KMS-11 (cell line): ENCODE data around the gene MLPH.

Experiments used
- H2AFZ ChIP-seq: fragments of 200-600 bp; sonication (generic); 2 replicates; pipeline ENCODE4 v1.6.1; 2016; ENCODE audit warnings: antibody characterized with exemption, mixed run types, low read depth
- H3K27ac ChIP-seq: fragments of 200-600 bp; sonication (generic); 2 replicates; pipeline ENCODE4 v1.6.1; 2016; ENCODE audit warnings: mild to moderate bottlenecking, mixed run types
- H3K27me3 ChIP-seq: fragments of 200-600 bp; sonication (generic); 2 replicates; pipeline ENCODE4 v1.6.1; 2017; ENCODE audit warnings: mild to moderate bottlenecking, low read depth, mixed run types, moderate library complexity; ENCODE audit not compliant: insufficient read depth
- H3K36me3 ChIP-seq: fragments of 200-600 bp; sonication (generic); 2 replicates; pipeline ENCODE4 v1.6.1; 2017; ENCODE audit warnings: mild to moderate bottlenecking, mixed run types; ENCODE audit not compliant: insufficient read depth
- H3K4me1 ChIP-seq: fragments of 200-600 bp; sonication (generic); 2 replicates; pipeline ENCODE4 v1.6.1; 2016; ENCODE audit warnings: mild to moderate bottlenecking, low read depth, mixed run types; ENCODE audit not compliant: poor library complexity, severe bottlenecking
- H3K4me2 ChIP-seq: fragments of 200-600 bp; sonication (generic); 2 replicates; pipeline ENCODE4 v1.7.0; 2016; ENCODE audit warnings: mild to moderate bottlenecking, mixed run types
- H3K4me3 ChIP-seq: fragments of 200-600 bp; sonication (generic); IDR thresholded peaks from 2 replicates; pipeline ENCODE4 v1.6.1; 2017; ENCODE audit warnings: low read depth, low read length, mixed read lengths; ENCODE audit not compliant: insufficient read depth
- H3K79me2 ChIP-seq: fragments of 200-600 bp; sonication (generic); 2 replicates; pipeline ENCODE4 v1.6.1; 2016; ENCODE audit warnings: low read depth, mixed run types; ENCODE audit not compliant: insufficient read depth
- H3K9ac ChIP-seq: fragments of 200-600 bp; sonication (generic); 2 replicates; pipeline ENCODE4 v1.6.1; 2016; ENCODE audit warnings: mild to moderate bottlenecking, mixed run types
- H4K20me1 ChIP-seq: fragments of 200-600 bp; sonication (generic); 2 replicates; pipeline ENCODE4 v1.6.1; 2016; ENCODE audit warnings: mild to moderate bottlenecking, mixed run types; ENCODE audit not compliant: insufficient read depth
- TF ChIP-seq, protein P1 (sequence below): fragments of 200-600 bp; sonication (generic); conservative IDR thresholded peaks from 2 replicates; pipeline ENCODE4 v1.6.1; 2017; ENCODE audit warnings: low read depth, mild to moderate bottlenecking, antibody characterized with exemption, low read length, moderate library complexity, mixed read lengths

MLPH gene

DNA sequence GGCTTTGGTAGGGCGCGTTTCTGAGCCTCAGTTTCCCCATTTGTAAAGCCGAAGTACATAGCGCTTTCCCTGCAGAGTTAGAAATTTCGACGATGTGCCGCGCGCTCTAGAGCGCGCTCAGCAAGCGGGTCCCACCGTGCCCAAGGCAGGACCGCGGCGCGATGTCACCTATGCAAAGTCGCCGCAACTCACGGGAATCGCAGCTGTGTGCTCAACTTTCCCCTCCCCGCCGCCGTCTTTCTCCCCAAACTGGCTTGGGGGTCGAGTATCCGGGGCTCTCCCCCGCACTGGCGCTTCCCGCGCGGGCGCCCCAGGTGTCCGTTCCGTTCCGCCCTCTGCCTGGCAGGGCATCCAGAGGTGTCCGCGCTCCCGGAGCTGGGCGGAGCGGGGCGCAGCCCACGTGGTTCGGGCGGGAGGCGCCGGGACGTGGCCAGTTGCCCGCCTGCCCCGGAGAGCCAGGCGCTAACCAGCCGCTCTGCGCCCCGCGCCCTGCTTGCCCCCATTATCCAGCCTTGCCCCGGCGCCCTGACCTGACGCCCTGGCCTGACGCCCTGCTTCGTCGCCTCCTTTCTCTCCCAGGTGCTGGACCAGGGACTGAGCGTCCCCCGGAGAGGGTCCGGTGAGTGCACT is at the start of gene MLPH:
TSS of gene MLPH (plus strand) at position 433 of the 630 bp plus-strand sequence. CDS start 6,176 bp downstream, outside the sequence.
- H3K27ac ChIP-seq, result no peak within 1 kb of the TSS
- no peaks in the 10 kb centered on the region for H3K4me1 ChIP-seq
- TF ChIP-seq, protein P1, sequence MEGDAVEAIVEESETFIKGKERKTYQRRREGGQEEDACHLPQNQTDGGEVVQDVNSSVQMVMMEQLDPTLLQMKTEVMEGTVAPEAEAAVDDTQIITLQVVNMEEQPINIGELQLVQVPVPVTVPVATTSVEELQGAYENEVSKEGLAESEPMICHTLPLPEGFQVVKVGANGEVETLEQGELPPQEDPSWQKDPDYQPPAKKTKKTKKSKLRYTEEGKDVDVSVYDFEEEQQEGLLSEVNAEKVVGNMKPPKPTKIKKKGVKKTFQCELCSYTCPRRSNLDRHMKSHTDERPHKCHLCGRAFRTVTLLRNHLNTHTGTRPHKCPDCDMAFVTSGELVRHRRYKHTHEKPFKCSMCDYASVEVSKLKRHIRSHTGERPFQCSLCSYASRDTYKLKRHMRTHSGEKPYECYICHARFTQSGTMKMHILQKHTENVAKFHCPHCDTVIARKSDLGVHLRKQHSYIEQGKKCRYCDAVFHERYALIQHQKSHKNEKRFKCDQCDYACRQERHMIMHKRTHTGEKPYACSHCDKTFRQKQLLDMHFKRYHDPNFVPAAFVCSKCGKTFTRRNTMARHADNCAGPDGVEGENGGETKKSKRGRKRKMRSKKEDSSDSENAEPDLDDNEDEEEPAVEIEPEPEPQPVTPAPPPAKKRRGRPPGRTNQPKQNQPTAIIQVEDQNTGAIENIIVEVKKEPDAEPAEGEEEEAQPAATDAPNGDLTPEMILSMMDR, result no peak
- no peaks in the 10 kb centered on the region for H3K79me2 ChIP-seq
- no peak within 1 kb of the TSS for H3K4me2 ChIP-seq
- H3K27me3 ChIP-seq, result no peaks in the 10 kb centered on the region
- H3K36me3 ChIP-seq, result no peaks in the 10 kb centered on the region
- H3K4me3 ChIP-seq, result no peak within 1 kb of the TSS
- no peak within 1 kb of the TSS for H2AFZ ChIP-seq
- no peak within 1 kb of the TSS for H3K9ac ChIP-seq
- H4K20me1 ChIP-seq, result no peaks in the 10 kb centered on the region

DNA sequence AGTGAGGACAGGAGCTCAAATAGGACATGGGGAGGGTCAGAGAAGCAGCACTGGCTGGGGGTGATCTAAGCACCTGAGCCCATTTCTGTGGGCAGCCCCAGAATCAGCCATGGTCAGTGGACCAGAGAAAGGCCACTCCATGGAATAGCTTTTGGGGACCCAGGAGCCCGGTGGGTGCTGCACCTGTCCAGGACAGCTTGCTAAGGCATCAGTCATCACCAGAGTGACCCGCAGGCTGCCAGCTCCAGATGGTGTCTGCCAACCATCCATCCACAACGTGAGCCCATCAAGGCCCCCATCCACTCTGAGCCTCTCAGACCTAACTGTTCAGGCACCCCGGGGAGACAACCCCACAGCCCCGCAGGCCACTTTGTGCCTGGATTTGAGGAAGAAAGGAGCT is 49.5 kb upstream of the MLPH start:
- Histone ChIP-seq H3K79me2 (no peaks in the 10 kb centered on the region), H3K9ac (no peak overlapping the region), H4K20me1 (no peaks in the 10 kb centered on the region), H3K36me3 (no peaks in the 10 kb centered on the region), H3K4me2 (no peak overlapping the region), H2AFZ (no peak overlapping the region), H3K27ac (no peak overlapping the region), H3K4me3 (no peak overlapping the region), H3K4me1 (peaks cover 9% of the 10 kb centered on the region), H3K27me3 (no peaks in the 10 kb centered on the region)
- TF ChIP-seq, protein P1, result no peak

GRCh38 chr2:237438080-237438940 is 48.7 kb upstream of the MLPH start:
- H3K27me3 ChIP-seq, result no peaks in the 10 kb centered on the region
- H2AFZ ChIP-seq, result no peak overlapping the region
- 0 out of 2 replicates have a peak overlapping the region, but pooled peaks have one; percentile 13 for H3K4me2 ChIP-seq
- no peaks in the 10 kb centered on the region for H4K20me1 ChIP-seq
- H3K36me3 ChIP-seq, result no peaks in the 10 kb centered on the region
- H3K79me2 ChIP-seq, result no peaks in the 10 kb centered on the region
- no peak overlapping the region for H3K4me3 ChIP-seq
- TF ChIP-seq, protein P1, result no peak
- no peak overlapping the region for H3K27ac ChIP-seq
- peaks cover 9% of the 10 kb centered on the region for H3K4me1 ChIP-seq
- no peak overlapping the region for H3K9ac ChIP-seq

DNA sequence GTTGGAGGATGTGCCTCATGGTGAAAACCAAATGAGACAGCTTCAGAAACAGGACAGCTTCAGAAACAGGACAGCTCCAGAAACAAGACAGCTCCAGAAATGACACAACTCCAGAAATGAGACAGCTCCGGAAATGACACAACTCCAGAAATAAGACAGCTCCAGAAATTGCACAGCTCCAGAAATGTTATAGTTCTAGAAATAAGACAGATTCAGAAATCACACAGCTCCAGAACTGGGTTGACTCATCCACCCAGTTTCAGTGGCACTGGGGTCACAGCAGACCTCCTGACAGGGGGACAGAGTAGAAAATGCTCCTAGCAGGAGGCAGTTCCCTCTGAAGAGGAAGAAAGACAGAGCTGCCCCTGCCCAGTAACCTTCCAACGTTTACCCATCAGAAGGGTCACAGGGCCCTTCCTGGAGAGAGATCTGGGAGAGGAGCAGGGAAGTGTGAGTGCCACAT is 46.2 kb upstream of the MLPH start:
- peaks cover 9% of the 10 kb centered on the region for H3K4me1 ChIP-seq
- no peaks in the 10 kb centered on the region for H3K27me3 ChIP-seq
- TF ChIP-seq, protein P1, result no peak
- H3K4me2 ChIP-seq, result no peak overlapping the region
- H2AFZ ChIP-seq, result no peak overlapping the region
- H3K4me3 ChIP-seq, result no peak overlapping the region
- no peaks in the 10 kb centered on the region for H3K36me3 ChIP-seq
- no peak overlapping the region for H3K27ac ChIP-seq
- no peaks in the 10 kb centered on the region for H3K79me2 ChIP-seq
- no peak overlapping the region for H3K9ac ChIP-seq
- H4K20me1 ChIP-seq, result no peaks in the 10 kb centered on the region
